HG03457 (cell line): Measurements from ENCODE around the gene SNRNP40.
"Not testable (repeated sequence)": the region's sequence is repeated elsewhere in the genome, so short reads cannot be mapped to it uniquely, and the experiment has no call there.

Source experiments
- ATAC-seq: cut with Tn5 transposase; IDR thresholded peaks from one replicate; pipeline ENCODE4 v1.9.1; 2021; ENCODE audit warnings: moderate number of reproducible peaks; ENCODE audit not compliant: unreplicated experiment

Gene SNRNP40

DNA sequence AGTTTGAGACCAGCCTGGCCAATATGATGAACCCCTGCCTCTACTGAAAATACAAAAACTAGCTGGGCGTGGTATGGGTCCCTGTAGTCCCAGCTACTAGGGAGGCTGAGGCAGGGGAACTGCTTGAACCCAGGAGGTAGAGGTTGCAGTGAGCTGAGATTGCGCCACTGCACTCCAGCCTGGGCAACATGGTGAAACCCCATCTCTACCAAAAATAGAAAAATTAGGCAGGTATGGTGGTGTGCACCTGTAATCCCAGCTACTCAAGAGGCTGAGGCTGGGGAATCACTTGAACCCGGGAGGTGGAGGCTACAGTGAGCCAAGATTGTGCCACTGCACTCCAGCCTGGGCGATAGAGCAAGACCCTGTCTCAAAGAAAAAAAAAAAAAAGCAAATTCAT lies 8.8 kb downstream of the SNRNP40 start:
- ATAC-seq, result not testable (repeated sequence)

DNA sequence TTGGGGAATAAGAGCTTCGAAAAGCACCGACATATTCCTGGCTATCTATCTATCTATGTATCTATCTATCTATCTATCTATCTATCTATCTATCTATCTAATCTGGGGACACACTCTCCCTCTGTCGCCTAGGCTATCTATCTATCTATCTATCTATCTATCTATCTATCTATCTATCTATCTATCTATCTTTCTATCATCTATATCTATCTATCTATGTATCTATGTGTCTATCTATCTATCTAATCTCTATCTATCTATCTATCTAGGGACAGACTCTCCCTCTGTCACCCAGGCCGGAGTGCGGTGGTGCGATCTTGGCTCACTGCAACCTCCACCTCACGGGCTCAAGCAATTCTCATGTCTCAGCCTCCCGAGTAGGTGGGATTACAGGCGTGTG lies 14.2 kb downstream of the SNRNP40 start:
- not testable (repeated sequence) for ATAC-seq

DNA sequence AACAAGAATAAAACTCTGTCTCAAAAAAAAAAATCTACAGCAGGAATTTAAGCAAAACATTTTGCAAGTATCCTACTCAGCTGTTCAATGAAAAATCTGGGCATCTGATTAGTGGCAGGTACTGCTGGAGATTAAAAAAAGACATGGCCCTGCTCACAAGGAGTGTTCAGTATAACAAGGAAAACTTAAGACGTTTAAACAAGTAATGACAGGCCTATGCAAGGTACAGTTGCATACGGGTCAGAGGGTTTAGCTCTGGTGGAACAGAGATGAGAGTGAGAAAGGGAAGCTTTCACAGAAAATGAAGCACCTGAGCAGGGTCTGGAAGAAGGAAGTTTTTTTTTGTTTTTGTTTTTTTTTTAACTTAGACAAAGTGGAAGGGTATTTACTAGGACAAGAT lies 23.0 kb downstream of the SNRNP40 start:
- ATAC-seq, result no peak

DNA sequence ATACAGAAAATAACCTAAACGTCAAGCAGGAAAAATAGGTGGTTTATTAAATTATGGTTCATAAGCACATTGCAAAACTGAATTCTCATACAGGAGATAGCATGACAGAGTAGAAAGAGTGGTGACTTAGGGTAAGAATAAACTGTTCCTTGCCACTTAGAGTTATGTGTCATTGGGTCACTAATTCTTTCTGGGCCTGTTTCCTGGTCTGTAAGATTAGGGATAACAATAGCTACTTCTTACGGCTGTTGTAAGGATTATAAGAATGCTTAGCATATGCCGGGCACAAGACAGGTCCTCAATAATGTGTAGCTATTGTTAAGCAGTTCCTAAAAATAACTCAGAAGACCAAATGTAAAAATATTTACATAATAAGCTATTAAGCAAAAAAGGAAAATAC lies 24.2 kb downstream of the SNRNP40 start:
- no peak for ATAC-seq

DNA sequence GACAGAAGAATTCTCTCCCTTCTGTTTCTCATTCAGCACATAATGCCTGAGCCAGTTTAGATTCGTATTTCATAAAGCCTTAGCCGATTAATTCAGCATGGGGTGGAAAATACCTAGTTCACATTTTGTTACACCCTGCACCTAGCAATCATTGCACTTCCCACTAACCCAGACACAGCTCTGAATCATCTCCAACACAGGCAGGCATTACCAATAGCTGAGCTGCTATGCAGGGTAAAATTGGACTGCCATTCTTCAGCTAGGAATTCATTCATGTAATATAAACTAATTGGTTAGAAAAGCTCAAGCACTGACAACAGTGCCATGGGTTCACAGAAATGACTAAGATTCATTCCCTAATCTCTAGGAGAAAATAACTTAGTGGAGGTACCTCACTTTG lies 30.0 kb downstream of the SNRNP40 start:
- ATAC-seq, result no peak

- no peak for ATAC-seq
Observed at GRCh38 chr1:31264790-31265386, 31.7 kb downstream of the SNRNP40 start.

- no peak for ATAC-seq
Observed at GRCh38 chr1:31263408-31263807, 33.2 kb downstream of the SNRNP40 start.

DNA sequence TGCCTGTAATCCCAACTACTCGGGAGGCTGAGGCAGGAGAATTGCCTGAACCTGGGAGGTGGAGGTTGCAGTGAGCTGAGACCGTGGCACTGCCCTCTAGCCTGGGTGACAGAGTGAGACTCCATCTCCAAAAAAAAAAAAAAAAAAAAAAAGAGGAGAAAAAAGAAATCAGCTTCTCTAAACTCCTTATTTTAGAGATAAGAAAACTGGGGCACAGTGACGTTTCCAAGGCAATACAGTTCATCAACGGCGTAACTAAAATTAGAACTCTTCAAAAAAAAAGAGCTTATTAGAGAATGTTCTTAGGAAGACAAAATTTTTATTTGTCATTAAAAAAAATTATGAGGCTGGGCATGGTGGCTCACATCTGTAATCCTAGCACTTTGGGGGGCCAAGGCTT lies 34.2 kb downstream of the SNRNP40 start:
- not testable (repeated sequence) for ATAC-seq

- ATAC-seq, result no peak
Observed at GRCh38 chr1:31261916-31262315, 34.7 kb downstream of the SNRNP40 start.

GRCh38 chr1:31259746-31260145 lies 36.8 kb downstream of the SNRNP40 start:
- no peak for ATAC-seq

DNA sequence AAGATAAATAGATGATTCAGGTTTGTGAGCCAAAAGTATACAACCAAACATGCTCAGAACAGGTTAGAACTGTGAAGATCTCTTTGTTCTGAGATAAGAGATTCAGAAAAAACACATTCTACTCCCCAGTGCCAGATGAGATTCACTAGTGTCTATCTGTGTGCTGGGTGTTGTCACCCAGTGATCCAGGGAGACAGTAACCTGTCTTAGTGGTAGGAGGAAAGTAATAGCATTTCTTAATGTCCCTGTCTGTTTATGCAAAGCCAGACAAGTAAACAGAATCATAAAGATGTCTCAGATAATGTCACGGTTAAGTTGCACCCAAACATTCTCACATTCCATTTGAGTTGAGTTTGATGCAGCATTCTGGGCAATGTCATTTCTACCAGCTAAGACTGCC lies 38.0 kb downstream of the SNRNP40 start:
- no peak for ATAC-seq

DNA sequence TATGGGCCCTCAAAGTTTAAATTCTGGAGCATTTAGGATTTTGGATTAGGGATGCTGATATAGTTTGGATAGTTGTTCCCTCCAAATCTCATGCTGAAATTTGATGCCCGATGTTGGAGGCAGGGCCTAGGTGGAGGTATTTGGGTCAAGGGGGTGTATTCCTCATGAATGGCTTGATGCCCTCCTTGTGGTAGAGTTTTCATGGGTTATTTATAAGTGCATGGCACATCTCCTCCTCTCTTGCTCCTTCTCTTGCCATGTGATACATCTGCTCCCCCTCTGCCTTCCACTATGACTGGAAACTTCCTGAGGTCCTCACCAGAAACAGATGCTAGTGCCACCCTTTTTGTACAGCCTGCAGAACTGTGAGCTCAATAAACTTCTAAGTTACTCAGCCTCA lies 39.4 kb downstream of the SNRNP40 start:
- ATAC-seq, result no peak

DNA sequence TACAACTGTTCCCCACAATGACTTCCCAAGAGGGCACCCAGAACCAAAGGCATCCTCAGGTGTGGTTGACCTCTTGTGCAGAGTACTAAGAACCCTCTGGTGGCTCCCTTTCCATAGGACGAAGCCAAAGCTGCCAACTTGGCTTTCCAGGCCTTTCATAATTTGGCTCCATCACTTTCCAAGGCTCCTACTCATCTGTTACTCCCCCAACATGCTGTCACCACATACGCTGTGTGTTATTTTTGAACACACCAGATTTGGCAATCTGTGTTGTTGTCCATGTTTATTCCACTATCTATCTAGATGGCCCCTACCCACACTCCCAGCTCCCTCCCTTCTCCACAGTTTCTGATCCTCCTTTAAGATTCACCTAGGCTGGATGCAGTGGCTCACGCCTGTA lies 46.7 kb downstream of the SNRNP40 start:
- ATAC-seq, result no peak

GRCh38 chr1:31248276-31248675 lies 48.3 kb downstream of the SNRNP40 start:
- ATAC-seq, result no peak

GRCh38 chr1:31244326-31244725 lies 52.3 kb downstream of the SNRNP40 start:
- no peak for ATAC-seq

DNA sequence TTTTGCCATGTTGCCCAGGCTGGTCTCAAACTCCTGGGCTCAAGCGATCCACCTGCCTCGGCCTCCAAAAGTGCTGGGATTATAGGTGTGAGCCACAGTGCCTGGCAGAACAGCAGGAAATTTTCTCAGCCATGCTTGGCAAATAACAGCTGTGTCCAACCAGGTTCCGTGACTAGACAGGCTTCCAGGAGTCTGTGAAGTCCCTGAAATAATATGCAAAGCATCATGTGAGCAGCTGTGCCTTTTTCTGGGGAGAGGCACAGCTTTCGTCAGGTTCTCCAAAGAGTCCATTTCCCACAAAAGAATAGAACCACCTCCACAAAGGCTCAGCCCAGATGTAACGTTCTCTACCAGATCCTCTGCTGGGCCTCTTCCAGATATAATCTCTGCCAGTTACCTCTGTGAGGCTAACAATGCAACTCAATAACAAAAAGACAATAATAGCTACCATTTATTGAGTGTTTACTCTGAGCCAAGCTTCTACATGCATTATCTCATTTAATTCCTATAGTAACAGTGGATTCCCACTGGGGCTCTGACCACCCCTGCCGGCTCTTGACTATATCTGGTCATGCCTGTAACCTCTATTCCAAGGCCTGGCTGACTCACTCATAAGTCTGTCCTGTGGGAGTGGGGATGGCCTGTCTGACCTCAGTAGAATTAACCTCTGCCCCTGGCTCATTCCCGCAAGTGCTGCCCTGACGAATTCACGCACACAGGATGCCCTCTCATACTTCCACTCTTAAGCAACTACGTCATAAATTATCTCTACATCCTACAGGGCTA lies 52.9 kb downstream of the SNRNP40 start:
- ATAC-seq, result no peak

GRCh38 chr1:31241321-31241720 lies 55.3 kb downstream of the SNRNP40 start:
- no peak for ATAC-seq

DNA sequence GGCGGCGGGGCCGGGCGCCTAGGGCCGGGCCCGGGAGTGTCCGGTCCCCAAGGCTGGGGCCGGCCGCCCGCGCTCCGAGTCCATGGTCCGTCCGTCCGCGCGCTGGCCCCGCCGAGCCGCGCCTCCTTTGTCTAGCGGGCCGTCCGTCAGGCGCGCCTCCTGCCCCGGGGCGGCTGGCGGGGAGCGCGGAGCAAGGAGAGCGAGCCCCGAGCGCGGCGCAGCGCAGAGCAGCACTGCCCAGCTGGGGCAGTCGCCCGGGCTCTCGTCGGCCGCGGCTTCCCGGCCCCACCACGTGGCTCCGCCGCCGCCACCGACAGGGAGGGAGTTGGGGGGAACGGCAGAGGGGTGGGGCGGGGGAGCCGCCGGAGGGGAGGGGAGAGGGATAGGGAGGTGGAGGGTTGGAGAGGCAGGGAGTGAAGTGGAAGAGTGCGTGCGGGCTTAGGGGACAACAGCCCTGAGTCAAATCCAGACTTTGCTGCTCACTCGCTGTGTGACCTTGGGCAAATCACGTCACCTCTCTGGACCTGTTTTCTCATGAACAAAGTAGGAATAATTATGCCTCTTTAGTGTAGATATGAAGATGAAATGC lies 56.8 kb downstream of the SNRNP40 start, which contains the start of gene NKAIN1:
Gene NKAIN1, minus strand, starts transcription at position 235 of the 589 bp plus-strand sequence. CDS start 340 bp downstream, outside the sequence.
- no peak for ATAC-seq

DNA sequence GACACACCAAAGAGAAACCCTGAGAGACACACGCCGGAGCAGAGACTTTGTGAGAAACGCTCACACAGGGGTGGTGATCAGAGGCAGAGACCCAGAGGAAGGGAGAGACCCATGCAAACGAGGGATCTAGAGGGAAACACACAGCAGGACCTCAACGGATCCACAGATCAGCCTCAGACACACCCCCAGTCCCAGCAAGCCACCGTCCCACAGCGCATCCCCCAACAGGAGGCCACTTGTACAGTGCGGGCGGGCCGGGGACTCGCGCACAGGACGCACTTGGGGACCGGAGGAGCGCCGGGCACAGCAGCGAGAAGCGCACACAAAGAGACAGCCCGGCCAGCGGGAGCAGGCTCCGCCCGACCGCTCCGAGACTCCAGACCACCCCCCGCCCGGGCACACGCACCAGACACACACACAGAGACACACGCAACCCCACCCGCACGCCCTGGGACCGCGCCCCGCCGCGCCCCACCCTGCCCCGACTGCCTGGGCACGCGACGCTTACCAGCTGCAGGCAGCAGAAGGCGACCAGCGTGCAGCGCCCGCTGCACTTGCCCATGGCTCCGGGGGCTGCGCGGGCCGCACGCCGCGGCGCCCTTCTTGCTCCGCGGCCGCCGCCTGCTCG lies 57.5 kb downstream of the SNRNP40 start:
- ATAC-seq, result no peak

GRCh38 chr1:31238612-31238985 lies 58.0 kb downstream of the SNRNP40 start:
- no peak for ATAC-seq

DNA sequence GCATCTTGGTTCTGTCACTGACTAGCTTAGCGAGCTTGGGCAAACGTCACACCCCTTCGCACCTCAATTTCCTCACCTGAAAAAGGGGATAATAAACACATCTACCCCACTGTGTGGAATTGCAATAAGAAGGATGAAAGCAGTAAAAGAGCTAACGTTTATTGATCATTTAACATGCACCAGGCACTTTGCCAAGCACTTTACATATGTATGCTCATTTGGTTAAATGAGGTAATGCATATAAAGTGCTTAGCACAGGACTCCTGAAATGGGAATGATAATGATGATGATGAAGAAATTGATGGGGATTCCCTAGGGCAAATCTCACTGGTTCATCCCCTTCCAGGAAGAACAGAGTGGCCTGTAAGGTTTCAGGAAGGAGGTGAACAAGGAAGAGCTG lies 61.7 kb downstream of the SNRNP40 start:
- ATAC-seq, result no peak
